H1 (cell line): ENCODE data around the gene KLHL29. TPM values are rescaled to one million over a fixed set of nuclear protein-coding genes. Genes with fewer than 3 reads are reported as not detected.

Source experiments
- CTCF ChIA-PET: fragments of 300-600 bp; sonication (Branson Sonifier 250); formaldehyde crosslinking; loops from one replicate; lab custom pipeline; 2021; ENCODE audit not compliant: partially characterized antibody; lab: Charles Lee
- POLR2A ChIA-PET: fragments of 300-600 bp; sonication (Branson Sonifier 250); formaldehyde crosslinking; loops from one replicate; lab custom pipeline; 2021; ENCODE audit warnings: inconsistent platforms; ENCODE audit not compliant: partially characterized antibody; lab: Charles Lee
- DNase-seq, 2 experiments: peaks; one replicate each; pipeline versions ENCODE4 v3.0.0 to v3.0.0-alpha.2; 2010 to 2022; ENCODE audit warnings: low spot score in 2 of 2, low read depth in 1 of 2, mixed read lengths in 1 of 2
- FAIRE-seq: peaks from 2 replicates; lab custom pipeline; 2011; peaks lifted over from hg19 to GRCh38; lab: Jason Lieb, UNC
- H2AFZ ChIP-seq: 2 replicates; pipeline ENCODE4 v1.8.1; 2012; ENCODE audit warnings: low read length, inconsistent platforms
- H2AK5ac ChIP-seq: 2 replicates; pipeline ENCODE4 v1.6.1; 2013; ENCODE audit warnings: low read depth, low read length
- H2BK120ac ChIP-seq: replicated peaks from 2 replicates; pipeline ENCODE3; 2013; ENCODE audit warnings: low read depth, low read length, inconsistent platforms
- H2BK12ac ChIP-seq: 2 replicates; pipeline ENCODE4 v1.6.1; 2013; ENCODE audit warnings: low read depth, low read length
- H2BK15ac ChIP-seq: 2 replicates; pipeline ENCODE4 v1.6.1; 2013; ENCODE audit warnings: low read length
- H2BK20ac ChIP-seq: 2 replicates; pipeline ENCODE4 v1.6.1; 2013; ENCODE audit warnings: low read length
- H2BK5ac ChIP-seq: 2 replicates; pipeline ENCODE4 v1.6.1; 2013; ENCODE audit warnings: low read depth, low read length
- H3K14ac ChIP-seq: 2 replicates; pipeline ENCODE4 v1.6.1; 2013; ENCODE audit warnings: inconsistent platforms; ENCODE audit not compliant: insufficient read length
- H3K18ac ChIP-seq: 2 replicates; pipeline ENCODE4 v1.6.1; 2013; ENCODE audit warnings: low read length; ENCODE audit errors: extremely low read depth
- H3K23ac ChIP-seq: 2 replicates; pipeline ENCODE4 v1.6.1; 2013; ENCODE audit warnings: inconsistent platforms; ENCODE audit not compliant: insufficient read length
- H3K23me2 ChIP-seq: 2 replicates; pipeline ENCODE4 v1.6.1; 2013; ENCODE audit warnings: low read depth, low read length
- H3K27ac ChIP-seq: 2 replicates; pipeline ENCODE4 v1.6.1; 2011; ENCODE audit warnings: low read depth, low read length, inconsistent platforms
- H3K27me3 ChIP-seq, 4 experiments: replicated peaks in 1 of 4; 1 replicate in 1 of 4; 2 replicates in 3 of 4; pipeline versions ENCODE4 v1.6.1 to v1.8.1; 2011 to 2013; ENCODE audit warnings: low read length in 3 of 4, mild to moderate bottlenecking in 3 of 4, inconsistent platforms in 2 of 4, mixed read lengths in 2 of 4, moderate library complexity in 1 of 4; ENCODE audit not compliant: control insufficient read depth in 3 of 4, insufficient read depth in 3 of 4; ENCODE audit errors: extremely low read depth in 1 of 4
- H3K36me3 ChIP-seq, 4 experiments: 2 replicates each; pipeline versions ENCODE4 v1.6.1 to v1.8.1; 2011 to 2013; ENCODE audit warnings: mild to moderate bottlenecking in 4 of 4, low read length in 3 of 4, moderate library complexity in 2 of 4, control low read depth in 1 of 4, inconsistent platforms in 1 of 4; ENCODE audit not compliant: insufficient read depth in 4 of 4, control insufficient read depth in 2 of 4
- H3K4ac ChIP-seq: replicated peaks from 2 replicates; pipeline ENCODE3; 2013; ENCODE audit warnings: low read length, low read depth, mixed read lengths, inconsistent platforms; ENCODE audit not compliant: insufficient read length
- H3K4me1 ChIP-seq, 4 experiments: replicated peaks in 1 of 4; 1 replicate in 1 of 4; 2 replicates in 3 of 4; pipeline versions ENCODE4 v1.6.1 to v1.8.1; 2011 to 2013; ENCODE audit warnings: low read length in 3 of 4, inconsistent platforms in 2 of 4, mixed read lengths in 1 of 4; ENCODE audit not compliant: insufficient read depth in 4 of 4, control insufficient read depth in 3 of 4
- H3K4me2 ChIP-seq, 2 experiments: 2 replicates each; pipeline versions ENCODE4 v1.6.1 to v1.8.1; 2011 to 2013; ENCODE audit warnings: low read depth in 2 of 2, low read length in 2 of 2, control low read depth in 1 of 2, inconsistent platforms in 1 of 2, mild to moderate bottlenecking in 1 of 2; ENCODE audit not compliant: insufficient read depth in 1 of 2
- H3K4me3 ChIP-seq, 4 experiments: fragments of 200-600, 300-600 bp in 1 of 4; sonication (generic), shearing (Covaris generic), sonication (Bioruptor Twin) in 1 of 4; 2 replicates each; pipeline versions ENCODE4 v1.5.1 to v1.8.1; 2011 to 2016; ENCODE audit warnings: low read length in 4 of 4, low read depth in 3 of 4, control low read depth in 2 of 4, inconsistent platforms in 2 of 4, mild to moderate bottlenecking in 2 of 4, mixed read lengths in 1 of 4, moderate library complexity in 1 of 4; ENCODE audit not compliant: insufficient read depth in 2 of 4; ENCODE audit errors: extremely low read depth in 1 of 4
- H3K56ac ChIP-seq: replicated peaks from 2 replicates; pipeline ENCODE3; 2013; ENCODE audit warnings: low read depth, mild to moderate bottlenecking, mixed read lengths, low read length, inconsistent platforms; ENCODE audit not compliant: insufficient read length
- H3K79me1 ChIP-seq: 2 replicates; pipeline ENCODE4 v1.6.1; 2013; ENCODE audit warnings: low read depth, low read length, control low read depth
- H3K79me2 ChIP-seq, 2 experiments: 2 replicates each; pipeline versions ENCODE4 v1.6.1 to v1.8.1; 2012 to 2013; ENCODE audit warnings: low read length in 2 of 2, mild to moderate bottlenecking in 2 of 2, inconsistent platforms in 1 of 2; ENCODE audit not compliant: insufficient read depth in 2 of 2, control insufficient read depth in 1 of 2
- H3K9ac ChIP-seq, 4 experiments: replicated peaks in 1 of 4; 1 replicate in 1 of 4; 2 replicates in 3 of 4; pipeline versions ENCODE4 v1.6.1 to v1.8.1; 2011 to 2013; ENCODE audit warnings: low read depth in 3 of 4, low read length in 3 of 4, control low read depth in 2 of 4, mild to moderate bottlenecking in 2 of 4, moderate library complexity in 2 of 4, inconsistent platforms in 1 of 4; ENCODE audit errors: extremely low read depth in 1 of 4
- H3K9me3 ChIP-seq, 2 experiments: 2 replicates each; pipeline versions ENCODE4 v1.6.1 to v1.8.1; 2012 to 2013; ENCODE audit warnings: mild to moderate bottlenecking in 2 of 2, moderate library complexity in 2 of 2, control low read depth in 1 of 2, inconsistent platforms in 1 of 2, low read depth in 1 of 2, low read length in 1 of 2, mixed read lengths in 1 of 2; ENCODE audit not compliant: insufficient read depth in 2 of 2
- H4K20me1 ChIP-seq, 2 experiments: replicated peaks in 1 of 2; 2 replicates each; pipeline versions ENCODE3 to v1.8.1; 2011 to 2013; ENCODE audit warnings: inconsistent platforms in 2 of 2, low read length in 2 of 2, mild to moderate bottlenecking in 1 of 2; ENCODE audit not compliant: insufficient read depth in 2 of 2, control insufficient read depth in 1 of 2
- H4K5ac ChIP-seq: 2 replicates; pipeline ENCODE4 v1.6.1; 2013; ENCODE audit warnings: low read length, low read depth, mixed read lengths, inconsistent platforms; ENCODE audit not compliant: insufficient read length
- H4K8ac ChIP-seq: 2 replicates; pipeline ENCODE4 v1.8.0; 2013; ENCODE audit warnings: mild to moderate bottlenecking, moderate library complexity, low read length, inconsistent platforms; ENCODE audit not compliant: insufficient read depth; ENCODE audit errors: extremely low read depth
- H4K91ac ChIP-seq: replicated peaks from 2 replicates; pipeline ENCODE3; 2013; ENCODE audit warnings: low read length, mixed read lengths, inconsistent platforms; ENCODE audit not compliant: insufficient read length
- BACH1 ChIP-seq: IDR thresholded peaks from 2 replicates; pipeline ENCODE4 v1.6.1; 2012; ENCODE audit warnings: low read length, improper control_type of control experiment
- CEBPB ChIP-seq: IDR thresholded peaks from 2 replicates; pipeline ENCODE4 v1.6.1; 2012; ENCODE audit warnings: low read depth, low read length
- GABPA ChIP-seq: IDR thresholded peaks from 2 replicates; pipeline ENCODE4 v1.6.1; 2011; ENCODE audit warnings: mild to moderate bottlenecking, low read length, moderate library complexity, borderline replicate concordance; ENCODE audit not compliant: insufficient read depth
- POLR2A ChIP-seq, 2 experiments: IDR thresholded peaks; 1 replicate in 1 of 2; 2 replicates in 1 of 2; pipeline ENCODE4 v1.6.1; 2011; ENCODE audit warnings: low read depth in 2 of 2, low read length in 2 of 2, mild to moderate bottlenecking in 2 of 2; ENCODE audit errors: control extremely low read depth in 1 of 2
- POU5F1 ChIP-seq: IDR thresholded peaks from 2 replicates; pipeline ENCODE4 v1.6.1; 2011; ENCODE audit warnings: low read depth, mild to moderate bottlenecking, low read length, moderate library complexity
- SAP30 ChIP-seq: fragments of 300-600 bp; sonication (generic); IDR thresholded peaks from 2 replicates; pipeline ENCODE4 v1.7.1; 2012; ENCODE audit warnings: low read length, moderate library complexity, mild to moderate bottlenecking, inconsistent platforms; ENCODE audit not compliant: insufficient read depth, insufficient replicate concordance
- SIRT6 ChIP-seq: IDR thresholded peaks from one replicate; pipeline ENCODE4 v1.7.1; 2012; ENCODE audit warnings: low read length, inconsistent platforms
- SUZ12 ChIP-seq: fragments of 200-600 bp; sonication (generic); IDR thresholded peaks from 2 replicates; pipeline ENCODE4 v1.6.1; 2012; ENCODE audit warnings: mild to moderate bottlenecking, inconsistent platforms, low read length, moderate library complexity, mixed read lengths
- TEAD4 ChIP-seq: IDR thresholded peaks from 2 replicates; pipeline ENCODE4 v1.6.1; 2012; ENCODE audit warnings: low read depth, low read length, inconsistent platforms, mixed read lengths
- WGBS, 2 experiments: shearing (Covaris generic) in 1 of 2; methylation state at CpG; one replicate each; pipeline versions ENCODE4 v1.1.6 to v1.1.7; 2013 to 2015; ENCODE audit warnings: low lambda C conversion rate in 2 of 2, mixed read lengths in 2 of 2, inconsistent platforms in 1 of 2, low coverage in 1 of 2, missing lambda C conversion rate in 1 of 2; ENCODE audit not compliant: insufficient replicate concordance in 2 of 2, insufficient coverage in 1 of 2, insufficient read length in 1 of 2; ENCODE audit errors: extremely low coverage in 1 of 2, missing lambda C conversion rate in 1 of 2; 5-methylcytosine and 5-hydroxymethylcytosine counted together
- polyA plus RNA-seq, 7 experiments: library from polyadenylated mRNA; depleted of rRNA in 3 of 7; stranded (reverse) in 5 of 7; unstranded in 2 of 7; fragments of >200 nt in 5 of 7; fragments of 200-250 nt in 2 of 7; gene quantifications; 1 replicate in 5 of 7; 2 replicates in 1 of 7; 4 replicates in 1 of 7; pipeline versions ENCODE4 v1.2.1 to v1.2.3, GENCODE V29; 2011 to 2013; ENCODE audit warnings: missing spikeins in 2 of 7, mixed read lengths in 2 of 7
- total RNA-seq: library from RNA; stranded (reverse); fragmentation: NEBNext Ultra II Directional; extraction: Animal tissue kit (Norgen Biotek cat#: 25700); gene quantifications from 2 replicates; pipeline ENCODE4 v1.2.1, GENCODE V29; 2021
- TF ChIP-seq, protein P1 (sequence below): IDR thresholded peaks from 2 replicates; pipeline ENCODE4 v1.6.1; 2012; ENCODE audit warnings: low read length, inconsistent platforms

KLHL29 gene
- total and polyA plus RNA-seq, 2 of the 8 experiments (the other 6 are each of a cell fraction or from before 2014, with no cell fraction given), result 1.1 to 4.7 TPM

GRCh38 chr2:23675506-23675905 lies 290.5 kb downstream of the KLHL29 start:
- H3K27me3 ChIP-seq, result no peaks in the 10 kb centered on the region; a peak in 1 of 7 replicates
- no peak overlapping the region for H2AK5ac ChIP-seq
- H3K4me1 ChIP-seq, result no peaks in the 10 kb centered on the region; a peak in 2 of 7 replicates
- H3K9me3 ChIP-seq, result no peaks in the 10 kb centered on the region
- peaks cover 0 to 8% of the 10 kb centered on the region in 2 experiments for H4K20me1 ChIP-seq
- peaks cover 2% of the 10 kb centered on the region; the same call in 1 of the 2 replicates for H3K23me2 ChIP-seq
- H2BK5ac ChIP-seq, result no peak overlapping the region
- no peak overlapping the region for H4K5ac ChIP-seq
- H2BK120ac ChIP-seq, result no peak overlapping the region
- H3K18ac ChIP-seq, result no peak overlapping the region
- H3K4ac ChIP-seq, result no peak overlapping the region
- H3K79me2 ChIP-seq, result no peaks in the 10 kb centered on the region
- no peak overlapping the region for H2BK12ac ChIP-seq
- H3K14ac ChIP-seq, result no peak overlapping the region
- no peaks in the 10 kb centered on the region for H3K36me3 ChIP-seq
- CTCF ChIA-PET, result interaction anchor here (1.7 kb wide), 1 partner anchor 9 kb away, joined by 3 read pairs; no protein-coding TSS in a partner anchor
- DNase-seq, result no peak
- FAIRE-seq, result no peak
- no peak overlapping the region for H4K91ac ChIP-seq
- H2BK20ac ChIP-seq, result no peak overlapping the region
- no peak overlapping the region for H2BK15ac ChIP-seq
- H3K79me1 ChIP-seq, result no peaks in the 10 kb centered on the region
- H2AFZ ChIP-seq, result no peak overlapping the region
- POLR2A ChIA-PET, result no interaction called here
- no peak overlapping the region for H3K27ac ChIP-seq
- WGBS, 2 experiments, result 92% methylated on average over 7 of the region's 7 CpGs; no CpG with 5 or more reads in 1 of the 2 experiments
- H3K4me2 ChIP-seq, result no peak overlapping the region
- H3K4me3 ChIP-seq, result no peak overlapping the region
- no peak overlapping the region for H3K56ac ChIP-seq
- H4K8ac ChIP-seq, result no peak overlapping the region
- no peak overlapping the region for H3K23ac ChIP-seq
- H3K9ac ChIP-seq, result no peak overlapping the region
- no peak for TF ChIP-seq SIRT6
- TF ChIP-seq POLR2A (IDR thresholded peaks at IDR 0.05; ENCODE audit: control extremely low read depth in 1 of 2, low read depth in 2 of 2, low read length in 2 of 2), result no peak
- no peak for TF ChIP-seq BACH1
- no peak for TF ChIP-seq CEBPB
- TF ChIP-seq POU5F1, result no peak
- no peak for TF ChIP-seq TEAD4
- TF ChIP-seq SUZ12, result no peak
- TF ChIP-seq GABPA, result no peak
- TF ChIP-seq, protein P1, sequence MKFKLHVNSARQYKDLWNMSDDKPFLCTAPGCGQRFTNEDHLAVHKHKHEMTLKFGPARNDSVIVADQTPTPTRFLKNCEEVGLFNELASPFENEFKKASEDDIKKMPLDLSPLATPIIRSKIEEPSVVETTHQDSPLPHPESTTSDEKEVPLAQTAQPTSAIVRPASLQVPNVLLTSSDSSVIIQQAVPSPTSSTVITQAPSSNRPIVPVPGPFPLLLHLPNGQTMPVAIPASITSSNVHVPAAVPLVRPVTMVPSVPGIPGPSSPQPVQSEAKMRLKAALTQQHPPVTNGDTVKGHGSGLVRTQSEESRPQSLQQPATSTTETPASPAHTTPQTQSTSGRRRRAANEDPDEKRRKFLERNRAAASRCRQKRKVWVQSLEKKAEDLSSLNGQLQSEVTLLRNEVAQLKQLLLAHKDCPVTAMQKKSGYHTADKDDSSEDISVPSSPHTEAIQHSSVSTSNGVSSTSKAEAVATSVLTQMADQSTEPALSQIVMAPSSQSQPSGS, result no peak
- no peak for TF ChIP-seq SAP30
